ENCODE results near the gene EHF.

- TF ChIP-seq L3MBTL2 (conservative IDR thresholded peaks at IDR 0.05) = no peak
- TF ChIP-seq FOXA1 (IDR thresholded peaks at IDR 0.05) = no peak
- no peak for TF ChIP-seq NFRKB (IDR thresholded peaks at IDR 0.05)
- no peak for TF ChIP-seq SP1 (IDR thresholded peaks at IDR 0.05)
Measured at GRCh38 chr11:34585735-34586487, 35.0 kb upstream of the EHF start.
